ENCODE measurements around the gene HOTAIR. TPM values are rescaled to one million over a fixed set of nuclear protein-coding genes. Genes with fewer than 3 reads are reported as not detected.
A peak's percentile ranks its signal among the peaks of the same experiment; 100 is the strongest.

Gene HOTAIR
- polyA plus RNA-seq, 1 experiment, result 11.4 TPM

DNA sequence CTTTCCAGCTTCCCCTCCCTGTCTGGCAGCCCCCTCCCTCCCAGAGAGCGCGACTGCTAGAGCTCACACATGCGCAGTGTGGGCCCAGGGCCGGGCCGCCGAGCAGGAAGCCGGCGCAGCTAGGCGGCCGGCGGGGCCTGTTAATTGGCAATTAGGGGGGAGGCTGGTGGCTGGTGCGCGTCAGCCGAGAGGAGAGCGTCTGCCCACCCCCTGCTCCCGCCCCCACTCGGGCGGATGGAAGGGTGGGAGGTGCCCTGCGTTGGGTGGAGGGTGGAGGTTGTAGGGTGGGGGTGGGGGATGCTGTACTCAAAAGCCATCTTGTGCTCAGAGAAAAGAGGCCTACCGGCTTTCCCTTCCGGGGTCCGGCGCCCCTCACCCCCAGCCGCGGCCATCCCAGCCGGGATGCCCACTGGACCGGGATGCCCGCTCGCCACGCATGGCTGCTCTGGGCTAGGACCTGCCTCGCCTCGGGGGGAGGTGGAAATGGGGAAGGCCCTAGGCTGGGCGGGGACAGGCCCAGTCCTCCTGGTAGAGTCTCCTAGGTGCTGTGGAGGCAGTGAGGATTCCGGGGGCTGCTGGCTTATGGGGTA is 43.2 kb upstream of the HOTAIR start:
- Histone ChIP-seq H3K27me3 (ENCODE audit: control insufficient read depth, insufficient read depth, low read length) (peaks cover 13% of the 10 kb centered on the region), H3K36me3 (ENCODE audit: control insufficient read depth, insufficient read depth, low read length) (no peaks in the 10 kb centered on the region), H3K4me3 (ENCODE audit: low read depth, low read length) (peak overlapping the region; percentile 72)
- ChIA-PET POLR2A (interaction anchor here (0.6 kb wide), 2 partner anchors 9 to 15 kb away, joined by 3 to 9 read pairs; partner anchors contain the start of genes HOXC5 and HOXC8), CTCF (interaction anchor here (1.0 to 2.9 kb wide), 8 partner anchors 12 to 190 kb away, joined by 3 to 22 read pairs (median 9); partner anchors contain the start of genes HOXC11, HOXC8 and HOXC9)
- TF ChIP-seq, protein P1, sequence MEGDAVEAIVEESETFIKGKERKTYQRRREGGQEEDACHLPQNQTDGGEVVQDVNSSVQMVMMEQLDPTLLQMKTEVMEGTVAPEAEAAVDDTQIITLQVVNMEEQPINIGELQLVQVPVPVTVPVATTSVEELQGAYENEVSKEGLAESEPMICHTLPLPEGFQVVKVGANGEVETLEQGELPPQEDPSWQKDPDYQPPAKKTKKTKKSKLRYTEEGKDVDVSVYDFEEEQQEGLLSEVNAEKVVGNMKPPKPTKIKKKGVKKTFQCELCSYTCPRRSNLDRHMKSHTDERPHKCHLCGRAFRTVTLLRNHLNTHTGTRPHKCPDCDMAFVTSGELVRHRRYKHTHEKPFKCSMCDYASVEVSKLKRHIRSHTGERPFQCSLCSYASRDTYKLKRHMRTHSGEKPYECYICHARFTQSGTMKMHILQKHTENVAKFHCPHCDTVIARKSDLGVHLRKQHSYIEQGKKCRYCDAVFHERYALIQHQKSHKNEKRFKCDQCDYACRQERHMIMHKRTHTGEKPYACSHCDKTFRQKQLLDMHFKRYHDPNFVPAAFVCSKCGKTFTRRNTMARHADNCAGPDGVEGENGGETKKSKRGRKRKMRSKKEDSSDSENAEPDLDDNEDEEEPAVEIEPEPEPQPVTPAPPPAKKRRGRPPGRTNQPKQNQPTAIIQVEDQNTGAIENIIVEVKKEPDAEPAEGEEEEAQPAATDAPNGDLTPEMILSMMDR (IDR thresholded peaks at IDR 0.05; ENCODE audit: insufficient read depth, low read depth, low read length), result no peak
- DNase-seq (ENCODE audit: low read depth), result no peak

DNA sequence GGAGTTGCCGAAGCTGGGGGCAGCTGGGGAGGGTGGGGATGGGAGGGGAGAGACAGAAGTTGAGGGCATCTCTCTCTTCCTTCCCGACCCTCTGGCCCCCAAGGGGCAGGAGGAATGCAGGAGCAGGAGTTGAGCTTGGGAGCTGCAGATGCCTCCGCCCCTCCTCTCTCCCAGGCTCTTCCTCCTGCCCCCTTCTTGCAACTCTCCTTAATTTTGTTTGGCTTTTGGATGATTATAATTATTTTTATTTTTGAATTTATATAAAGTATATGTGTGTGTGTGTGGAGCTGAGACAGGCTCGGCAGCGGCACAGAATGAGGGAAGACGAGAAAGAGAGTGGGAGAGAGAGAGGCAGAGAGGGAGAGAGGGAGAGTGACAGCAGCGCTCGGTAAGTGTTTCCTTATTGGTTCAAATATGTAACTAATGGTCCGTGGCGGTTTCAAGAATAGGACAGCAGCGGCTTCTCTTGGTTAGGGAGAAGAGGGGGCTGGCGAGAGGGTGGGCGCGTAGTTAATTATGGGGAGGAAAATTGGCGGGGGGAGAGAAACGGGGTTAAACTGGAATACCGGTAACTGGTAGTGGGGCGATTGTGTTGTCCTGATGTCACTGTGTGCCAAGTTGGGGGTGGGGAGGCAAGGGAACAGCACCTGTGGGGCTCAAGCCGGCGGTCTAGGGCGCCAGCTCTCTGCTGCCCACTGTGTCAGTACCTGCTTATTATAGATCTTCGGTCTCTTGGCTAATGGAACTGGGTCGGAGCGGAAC is 42.5 kb upstream of the HOTAIR start:
- POLR2A ChIA-PET, result interaction anchor here (0.5 to 0.8 kb wide), 4 partner anchors 8 to 16 kb away, joined by 3 to 9 read pairs (median 4); partner anchors contain the start of genes HOXC5 and HOXC8
- DNase-seq (ENCODE audit: low read depth), result no peak
- H3K4me3 ChIP-seq (ENCODE audit: low read depth, low read length), result peak overlapping the region; percentile 72
- CTCF ChIA-PET, result interaction anchor here (1.0 to 2.9 kb wide), 10 partner anchors 11 to 198 kb away, joined by 3 to 22 read pairs (median 9); partner anchors contain the start of genes HOXC11, HOXC8 and HOXC9
- H3K36me3 ChIP-seq (ENCODE audit: control insufficient read depth, insufficient read depth, low read length), result no peaks in the 10 kb centered on the region
- TF ChIP-seq, protein P1 (IDR thresholded peaks at IDR 0.05; ENCODE audit: insufficient read depth, low read depth, low read length), result peak; percentile 17; the same call in 1 of the 2 replicates
- H3K27me3 ChIP-seq (ENCODE audit: control insufficient read depth, insufficient read depth, low read length), result peaks cover 11% of the 10 kb centered on the region

DNA sequence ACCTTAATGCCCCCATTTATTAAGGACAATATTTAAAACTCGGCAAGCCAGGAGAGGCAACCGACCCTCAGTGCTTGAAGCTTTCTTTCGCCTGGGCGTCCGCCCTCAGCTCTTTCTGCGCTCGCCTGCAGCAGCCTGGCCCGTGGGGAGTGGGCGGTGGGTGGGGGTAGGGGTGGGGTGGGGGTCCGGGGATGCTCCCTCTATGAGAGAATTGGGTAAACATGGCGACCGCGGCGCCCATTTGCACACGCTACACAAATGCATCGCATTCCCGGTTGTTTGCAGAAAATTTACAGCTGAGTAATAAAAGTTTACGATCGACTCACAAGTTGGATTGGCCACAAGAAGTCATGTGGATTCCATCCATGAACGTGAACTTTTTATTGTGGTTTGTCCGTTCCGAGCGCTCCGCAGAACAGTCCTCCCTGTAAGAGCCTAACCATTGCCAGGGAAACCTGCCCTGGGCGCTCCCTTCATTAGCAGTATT is 41.8 kb upstream of the HOTAIR start:
- ChIA-PET POLR2A (interaction anchor here (0.8 kb wide), 1 partner anchor 10 kb away, joined by 4 read pairs; no protein-coding TSS in a partner anchor), CTCF (interaction anchor here (1.3 to 2.9 kb wide), 8 partner anchors 10 to 199 kb away, joined by 4 to 22 read pairs (median 12); partner anchors contain the start of genes HOXC11, HOXC8 and HOXC9)
- Histone ChIP-seq H3K27me3 (ENCODE audit: control insufficient read depth, insufficient read depth, low read length) (peaks cover 11% of the 10 kb centered on the region), H3K4me3 (ENCODE audit: low read depth, low read length) (peak overlapping the region; percentile 72), H3K36me3 (ENCODE audit: control insufficient read depth, insufficient read depth, low read length) (no peaks in the 10 kb centered on the region)
- TF ChIP-seq, protein P1 (IDR thresholded peaks at IDR 0.05; ENCODE audit: insufficient read depth, low read depth, low read length), result no peak
- peak; percentile 52 for DNase-seq (ENCODE audit: low read depth)

DNA sequence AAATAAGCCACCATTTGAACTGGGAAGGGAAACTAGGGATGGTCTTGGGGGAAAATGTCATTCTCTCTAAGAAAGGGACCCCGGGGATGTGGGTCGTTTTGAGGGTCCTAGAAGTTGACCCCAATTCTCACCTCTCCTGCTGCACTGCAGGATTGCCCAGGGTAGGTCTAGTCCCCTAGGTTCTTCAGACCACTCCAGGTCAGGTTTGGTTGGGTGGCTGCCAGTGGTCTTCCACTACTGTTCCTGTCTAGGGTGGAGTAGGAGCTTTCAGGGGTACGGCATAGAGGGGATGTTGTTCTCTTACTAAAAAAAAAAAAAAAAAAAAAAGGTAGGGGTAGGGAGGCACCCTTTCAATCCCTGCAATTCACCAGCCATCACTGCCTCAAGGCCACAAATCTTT is 41.3 kb upstream of the HOTAIR start:
- POLR2A ChIA-PET, result no interaction called here
- DNase-seq (ENCODE audit: low read depth), result no peak
- TF ChIP-seq, protein P1 (IDR thresholded peaks at IDR 0.05; ENCODE audit: insufficient read depth, low read depth, low read length), result no peak
- CTCF ChIA-PET, result interaction anchor here (1.5 to 2.9 kb wide), 7 partner anchors 10 to 199 kb away, joined by 4 to 22 read pairs (median 12); partner anchors contain the start of genes HOXC8 and HOXC9
- Histone ChIP-seq H3K4me3 (ENCODE audit: low read depth, low read length) (peak overlapping the region; percentile 35), H3K36me3 (ENCODE audit: control insufficient read depth, insufficient read depth, low read length) (no peaks in the 10 kb centered on the region), H3K27me3 (ENCODE audit: control insufficient read depth, insufficient read depth, low read length) (peaks cover 13% of the 10 kb centered on the region)

Measured in BJ (cell line).